ENCODE data around the gene NDUFAF5.
"Not testable (repeated sequence)": the region's sequence is repeated elsewhere in the genome, so short reads cannot be mapped to it uniquely, and the experiment has no call there.

NDUFAF5 gene, protein sequence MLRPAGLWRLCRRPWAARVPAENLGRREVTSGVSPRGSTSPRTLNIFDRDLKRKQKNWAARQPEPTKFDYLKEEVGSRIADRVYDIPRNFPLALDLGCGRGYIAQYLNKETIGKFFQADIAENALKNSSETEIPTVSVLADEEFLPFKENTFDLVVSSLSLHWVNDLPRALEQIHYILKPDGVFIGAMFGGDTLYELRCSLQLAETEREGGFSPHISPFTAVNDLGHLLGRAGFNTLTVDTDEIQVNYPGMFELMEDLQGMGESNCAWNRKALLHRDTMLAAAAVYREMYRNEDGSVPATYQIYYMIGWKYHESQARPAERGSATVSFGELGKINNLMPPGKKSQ

DNA sequence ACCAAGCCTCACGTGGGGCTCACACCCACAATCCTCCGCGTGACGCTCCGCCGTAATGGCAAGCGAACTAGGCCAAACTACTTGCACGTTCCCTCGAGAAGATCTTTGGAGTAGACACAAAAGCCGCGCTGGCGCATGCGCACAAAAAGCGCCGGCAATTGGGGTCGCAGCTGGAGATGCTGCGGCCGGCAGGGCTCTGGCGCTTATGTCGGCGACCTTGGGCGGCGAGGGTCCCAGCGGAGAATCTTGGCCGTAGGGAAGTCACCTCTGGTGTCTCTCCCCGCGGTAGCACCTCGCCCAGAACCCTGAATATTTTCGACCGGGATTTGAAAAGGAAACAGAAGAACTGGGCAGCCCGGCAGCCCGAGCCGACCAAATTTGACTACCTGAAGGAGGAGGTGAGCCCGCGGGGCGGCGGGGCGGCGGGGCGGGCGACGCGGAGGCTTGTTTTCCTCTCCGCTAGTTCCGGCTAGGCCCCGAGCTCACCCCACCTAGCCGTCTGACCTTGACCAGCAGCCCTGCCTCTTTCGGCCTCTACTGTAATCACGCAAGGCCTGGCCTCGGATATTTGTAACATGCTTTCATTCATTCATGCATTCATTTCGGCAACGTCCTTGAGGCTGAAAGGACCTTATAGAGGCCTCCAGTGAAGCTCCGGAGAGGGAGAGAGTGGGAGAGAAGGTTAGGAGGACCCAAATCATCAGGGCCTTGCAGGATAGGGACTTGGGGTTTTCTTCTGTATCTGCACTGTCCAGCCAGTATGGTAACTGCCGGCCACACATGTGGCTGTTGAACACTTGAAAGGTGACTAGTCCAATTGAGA lies at the start of gene NDUFAF5, which contains the start of gene ESF1:
Gene NDUFAF5, plus strand, starts transcription at position 136 of the 823 bp plus-strand sequence. Its CDS starts 41 bp downstream, at position 177.
Gene ESF1, minus strand, starts transcription at position 27 of the 823 bp plus-strand sequence. CDS start 1,779 bp downstream, outside the sequence.
- peak; percentile 95 for DNase-seq (ENCODE audit: low spot score)
- Histone ChIP-seq H3K27ac (peak within 1 kb of the TSS; percentile 87 to 90), H3K4me3 (peak within 1 kb of the TSS; percentile 87)
- TF ChIP-seq, protein P1, sequence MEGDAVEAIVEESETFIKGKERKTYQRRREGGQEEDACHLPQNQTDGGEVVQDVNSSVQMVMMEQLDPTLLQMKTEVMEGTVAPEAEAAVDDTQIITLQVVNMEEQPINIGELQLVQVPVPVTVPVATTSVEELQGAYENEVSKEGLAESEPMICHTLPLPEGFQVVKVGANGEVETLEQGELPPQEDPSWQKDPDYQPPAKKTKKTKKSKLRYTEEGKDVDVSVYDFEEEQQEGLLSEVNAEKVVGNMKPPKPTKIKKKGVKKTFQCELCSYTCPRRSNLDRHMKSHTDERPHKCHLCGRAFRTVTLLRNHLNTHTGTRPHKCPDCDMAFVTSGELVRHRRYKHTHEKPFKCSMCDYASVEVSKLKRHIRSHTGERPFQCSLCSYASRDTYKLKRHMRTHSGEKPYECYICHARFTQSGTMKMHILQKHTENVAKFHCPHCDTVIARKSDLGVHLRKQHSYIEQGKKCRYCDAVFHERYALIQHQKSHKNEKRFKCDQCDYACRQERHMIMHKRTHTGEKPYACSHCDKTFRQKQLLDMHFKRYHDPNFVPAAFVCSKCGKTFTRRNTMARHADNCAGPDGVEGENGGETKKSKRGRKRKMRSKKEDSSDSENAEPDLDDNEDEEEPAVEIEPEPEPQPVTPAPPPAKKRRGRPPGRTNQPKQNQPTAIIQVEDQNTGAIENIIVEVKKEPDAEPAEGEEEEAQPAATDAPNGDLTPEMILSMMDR (IDR thresholded peaks at IDR 0.05) = no peak

DNA sequence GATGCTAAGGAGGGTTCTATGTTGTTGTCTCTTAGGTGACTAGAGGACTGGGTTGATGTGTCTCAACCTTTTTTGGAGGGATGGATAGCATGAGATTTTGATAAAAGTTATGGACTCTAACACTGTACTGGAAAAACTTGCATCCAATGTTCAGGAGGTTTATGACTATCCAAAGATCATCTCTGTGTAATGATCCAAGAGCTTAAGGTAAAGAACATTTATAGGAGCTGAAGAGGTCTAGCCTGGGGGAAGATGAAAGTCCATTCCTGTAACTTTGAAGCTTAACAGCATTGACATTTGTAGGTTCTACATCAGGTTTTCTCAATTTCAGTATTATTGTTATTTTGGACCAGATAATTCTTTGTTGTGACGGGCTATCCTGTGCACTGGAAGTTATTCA lies 49.0 kb upstream of the NDUFAF5 start:
- no peak overlapping the region for H3K4me3 ChIP-seq
- DNase-seq (ENCODE audit: low spot score) = no peak
- H3K27ac ChIP-seq = peak overlapping the region; percentile 76 to 88
- TF ChIP-seq, protein P1 (IDR thresholded peaks at IDR 0.05) = no peak

DNA sequence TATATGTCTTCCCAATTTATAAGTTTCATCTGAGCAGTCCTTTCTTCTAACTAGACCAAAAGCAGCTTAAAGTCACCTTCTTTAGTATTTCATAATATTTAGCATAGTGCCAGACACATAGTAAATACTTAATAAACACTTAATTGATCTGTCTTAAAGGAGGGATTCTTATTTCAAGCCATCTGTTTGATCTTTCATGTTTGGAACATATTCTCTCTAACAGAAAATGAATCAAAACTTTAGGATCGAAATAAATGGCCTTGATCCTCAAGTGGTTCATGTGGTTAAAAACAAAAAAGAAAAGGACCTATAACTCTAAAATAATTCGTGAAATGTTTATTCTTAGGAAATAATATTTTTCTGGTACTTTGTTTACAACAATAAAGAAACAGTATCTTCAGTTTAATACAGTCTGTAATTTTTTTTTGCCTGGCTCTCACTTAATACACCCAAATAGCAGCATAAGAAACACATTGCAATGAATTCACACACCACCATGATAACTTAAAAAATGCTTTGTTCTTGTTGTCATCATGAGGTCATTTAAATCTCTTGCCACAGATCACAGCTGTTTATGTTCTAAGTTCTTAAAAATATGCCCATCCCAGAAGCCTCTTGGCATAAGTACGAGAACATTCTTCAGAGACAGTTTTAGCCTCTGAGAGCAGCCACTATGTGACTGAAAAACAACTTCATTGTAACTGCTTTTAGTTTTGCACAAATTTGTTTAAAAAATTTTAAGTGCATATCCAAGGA lies 48.2 kb upstream of the NDUFAF5 start:
- DNase-seq (ENCODE audit: low spot score) = no peak

DNA sequence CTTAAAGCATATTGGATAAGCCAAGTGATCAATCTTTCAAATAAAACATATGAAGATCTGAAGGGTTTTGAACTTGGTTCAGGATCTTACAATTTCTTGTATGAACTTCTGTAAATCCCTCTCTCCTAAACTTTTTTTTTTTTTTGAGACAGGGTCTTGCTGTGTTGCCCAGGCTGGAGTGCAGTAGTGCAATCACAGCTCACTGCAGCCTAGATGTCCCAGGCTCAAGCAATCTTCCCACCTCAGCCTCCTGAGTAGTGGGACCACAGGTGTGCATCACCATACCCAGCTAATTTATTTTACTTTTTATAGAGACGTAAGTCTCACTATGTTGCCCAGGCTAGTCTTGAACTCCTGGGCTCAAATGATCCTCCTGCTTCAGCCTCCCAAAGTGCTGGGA lies 46.6 kb upstream of the NDUFAF5 start:
- DNase-seq (ENCODE audit: low spot score) = not testable (repeated sequence)
- peak overlapping the region; percentile 76 to 88 for H3K27ac ChIP-seq

More for the DNA sequence above, 48.2 kb upstream of the NDUFAF5 start:
- Histone ChIP-seq H3K4me3 (peak overlapping the region; percentile 11), H3K27ac (peak overlapping the region; percentile 76 to 88)
- TF ChIP-seq, protein P1 (IDR thresholded peaks at IDR 0.05) = no peak

DNA sequence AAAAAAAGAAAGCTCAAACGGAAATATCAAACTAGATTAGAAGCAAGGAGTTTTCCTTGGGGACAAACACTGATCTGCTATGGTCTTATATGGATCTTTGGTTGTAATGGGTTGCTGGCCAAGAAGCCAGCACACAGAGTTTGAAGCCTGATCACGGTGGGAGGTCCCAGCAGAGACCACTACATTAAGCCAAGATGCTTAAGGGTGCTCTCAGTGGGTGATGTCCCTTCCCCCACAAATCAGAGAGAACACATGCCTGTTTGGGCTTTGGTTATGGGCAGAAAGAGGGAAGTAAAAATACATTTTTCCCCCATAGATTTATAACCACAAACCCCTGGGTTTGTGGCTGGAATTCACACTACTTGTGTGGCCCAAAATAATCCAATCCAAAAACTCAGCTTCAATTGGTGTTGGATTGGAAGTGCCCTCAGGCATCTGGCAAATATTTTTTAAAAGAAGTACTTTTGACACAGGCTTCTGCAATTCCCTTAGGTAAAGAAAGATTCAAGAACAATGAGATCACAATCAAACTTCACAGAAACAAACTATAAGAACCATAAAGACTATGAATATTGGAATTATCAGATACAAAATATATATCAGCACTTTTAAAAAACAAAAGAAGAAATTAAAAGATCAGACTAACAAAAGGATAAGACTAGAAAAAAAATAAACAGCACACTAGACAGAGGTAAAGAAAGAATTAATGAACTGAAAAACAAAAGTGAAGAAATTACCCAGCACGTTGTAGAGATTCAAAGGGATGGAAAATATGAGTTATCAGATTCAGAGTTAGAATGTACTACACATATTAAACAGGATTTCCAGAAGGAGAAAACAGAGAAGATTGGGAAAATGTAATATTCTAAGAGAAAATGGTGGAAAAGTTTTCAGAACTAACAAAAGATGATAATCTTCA lies 44.8 kb upstream of the NDUFAF5 start:
- Histone ChIP-seq H3K27ac (peak overlapping the region; percentile 74 to 76), H3K4me3 (no peak overlapping the region)
- no peak for DNase-seq (ENCODE audit: low spot score)
- TF ChIP-seq, protein P1 (IDR thresholded peaks at IDR 0.05) = no peak

More for the DNA sequence above, 46.6 kb upstream of the NDUFAF5 start:
- not testable (repeated sequence) for H3K4me3 ChIP-seq

DNA sequence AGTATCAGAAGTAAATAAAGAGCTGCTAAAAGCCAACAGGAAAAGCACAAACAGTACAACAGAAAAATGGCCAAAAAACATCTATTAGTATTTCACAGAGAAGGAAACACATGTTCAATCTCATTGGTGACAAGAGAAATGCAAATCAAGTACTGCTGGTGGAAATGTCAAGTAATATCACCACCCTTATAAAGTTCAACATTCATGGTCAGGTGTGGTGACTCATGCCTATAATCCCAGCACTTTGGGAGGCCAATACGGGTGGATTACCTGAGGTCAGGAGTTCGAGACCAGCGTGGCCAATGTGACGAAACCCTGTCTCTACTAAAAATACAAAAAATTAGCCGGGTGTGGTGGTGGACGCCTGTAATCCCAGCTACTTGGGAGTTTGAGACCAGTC lies 42.9 kb upstream of the NDUFAF5 start:
- TF ChIP-seq, protein P1 (IDR thresholded peaks at IDR 0.05) = no peak
- no peak overlapping the region for H3K27ac ChIP-seq

More for the DNA sequence above, 42.9 kb upstream of the NDUFAF5 start:
- no peak overlapping the region for H3K4me3 ChIP-seq
- no peak for DNase-seq (ENCODE audit: low spot score)

Data from coronary artery (tissue), 2 donors.